Measurements from ENCODE around the gene UBR3.

- no peak for TF ChIP-seq EZH2 (IDR thresholded peaks at IDR 0.05; ENCODE audit: borderline replicate concordance, low read length)
- TF ChIP-seq CTCF (conservative IDR thresholded peaks at IDR 0.05 in 1 of 2, IDR thresholded peaks at IDR 0.05 in 1 of 2; ENCODE audit: extremely low read depth in 1 of 2, insufficient read depth in 1 of 2, low read depth in 1 of 2, low read length in 2 of 2) = no peak
These were observed 204.0 kb downstream of the UBR3 start for GRCh38 chr2:170031288-170031687.

All from mammary epithelial cell (primary cell).